H7 (cell line): ENCODE measurements around the gene SLC25A15. TPM values are rescaled to one million over a fixed set of nuclear protein-coding genes. Genes with fewer than 3 reads are reported as not detected.

ENCODE experiments used
- DNase-seq: peaks from one replicate; pipeline ENCODE4 v3.0.0; 2012
- H3K27me3 ChIP-seq: 2 replicates; pipeline ENCODE4 v1.6.0; 2011; ENCODE audit warnings: mild to moderate bottlenecking, low read length; ENCODE audit not compliant: control insufficient read depth, insufficient read depth
- H3K36me3 ChIP-seq: replicated peaks from 2 replicates; pipeline ENCODE4 v1.5.1; 2011; ENCODE audit warnings: low read length; ENCODE audit not compliant: control insufficient read depth, insufficient read depth
- H3K4me3 ChIP-seq: 2 replicates; pipeline ENCODE4 v1.5.1; 2011; ENCODE audit warnings: low read depth, mild to moderate bottlenecking, control low read depth, low read length, moderate library complexity; ENCODE audit not compliant: insufficient read depth
- total RNA-seq: library from RNA; depleted of rRNA; stranded (reverse); fragments of >200 nt; shearing (Covaris generic); gene quantifications from 2 replicates; pipeline ENCODE4 v1.2.3, GENCODE V29; 2014

The SLC25A15 gene
- total RNA-seq, 1 experiment from 2014 or later, result 36.0 TPM

- Histone ChIP-seq H3K27me3 (no peaks in the 10 kb centered on the region), H3K36me3 (peaks cover 1% of the 10 kb centered on the region), H3K4me3 (no peak overlapping the region)
- no peak for DNase-seq
These were observed 3.1 kb downstream of the SLC25A15 start for GRCh38 chr13:40792284-40793051.

- Histone ChIP-seq H3K4me3 (no peak overlapping the region), H3K27me3 (no peaks in the 10 kb centered on the region), H3K36me3 (peaks cover 1% of the 10 kb centered on the region)
- no peak for DNase-seq
These were observed 3.9 kb downstream of the SLC25A15 start for GRCh38 chr13:40793339-40793738.

- peaks cover 6% of the 10 kb centered on the region for H3K36me3 ChIP-seq
- no peak for DNase-seq
- H3K27me3 ChIP-seq, result no peaks in the 10 kb centered on the region
- H3K4me3 ChIP-seq, result no peak overlapping the region
These were observed 5.3 kb downstream of the SLC25A15 start for GRCh38 chr13:40794414-40795368.

GRCh38 chr13:40796649-40797048 is 7.2 kb downstream of the SLC25A15 start:
- Histone ChIP-seq H3K4me3 (no peak overlapping the region), H3K27me3 (no peaks in the 10 kb centered on the region), H3K36me3 (peaks cover 6% of the 10 kb centered on the region)
- DNase-seq, result no peak

- no peak for DNase-seq
These were observed 9.0 kb downstream of the SLC25A15 start for GRCh38 chr13:40798380-40798779.

GRCh38 chr13:40799508-40799907 is 10.1 kb downstream of the SLC25A15 start:
- Histone ChIP-seq H3K4me3 (no peak overlapping the region), H3K36me3 (peaks cover 6% of the 10 kb centered on the region), H3K27me3 (no peaks in the 10 kb centered on the region)
- no peak for DNase-seq

More at GRCh38 chr13:40798380-40798779, 9.0 kb downstream of the SLC25A15 start:
- Histone ChIP-seq H3K27me3 (no peaks in the 10 kb centered on the region), H3K4me3 (no peak overlapping the region), H3K36me3 (peaks cover 5% of the 10 kb centered on the region)

GRCh38 chr13:40800559-40800958 is 11.1 kb downstream of the SLC25A15 start:
- no peaks in the 10 kb centered on the region for H3K27me3 ChIP-seq
- DNase-seq, result no peak
- H3K36me3 ChIP-seq, result peaks cover 8% of the 10 kb centered on the region
- H3K4me3 ChIP-seq, result no peak overlapping the region

GRCh38 chr13:40801255-40802217 is 12.1 kb downstream of the SLC25A15 start:
- H3K27me3 ChIP-seq, result no peaks in the 10 kb centered on the region
- H3K4me3 ChIP-seq, result no peak overlapping the region
- no peak for DNase-seq
- peaks cover 8% of the 10 kb centered on the region for H3K36me3 ChIP-seq

GRCh38 chr13:40803316-40803715 is 13.9 kb downstream of the SLC25A15 start:
- DNase-seq, result no peak
- no peak overlapping the region for H3K4me3 ChIP-seq
- H3K36me3 ChIP-seq, result peaks cover 12% of the 10 kb centered on the region
- H3K27me3 ChIP-seq, result no peaks in the 10 kb centered on the region

GRCh38 chr13:40806241-40806640 is 16.8 kb downstream of the SLC25A15 start:
- no peak overlapping the region for H3K4me3 ChIP-seq
- DNase-seq, result no peak
- no peaks in the 10 kb centered on the region for H3K27me3 ChIP-seq
- peaks cover 11% of the 10 kb centered on the region for H3K36me3 ChIP-seq

GRCh38 chr13:40809471-40809870 is 20.1 kb downstream of the SLC25A15 start:
- Histone ChIP-seq H3K27me3 (no peaks in the 10 kb centered on the region), H3K4me3 (no peak overlapping the region), H3K36me3 (peaks cover 11% of the 10 kb centered on the region)
- no peak for DNase-seq

GRCh38 chr13:40812102-40812501 is 22.7 kb downstream of the SLC25A15 start:
- no peak overlapping the region for H3K4me3 ChIP-seq
- peaks cover 7% of the 10 kb centered on the region for H3K36me3 ChIP-seq
- H3K27me3 ChIP-seq, result no peaks in the 10 kb centered on the region
- DNase-seq, result no peak

GRCh38 chr13:40812724-40813445 is 23.5 kb downstream of the SLC25A15 start:
- DNase-seq, result no peak
- Histone ChIP-seq H3K4me3 (no peak overlapping the region), H3K27me3 (no peaks in the 10 kb centered on the region), H3K36me3 (peaks cover 7% of the 10 kb centered on the region)
